Epithelial cell of proximal tubule (primary cell): ENCODE measurements around the gene AHCYL2. TPM values are rescaled to one million over a fixed set of nuclear protein-coding genes. Genes with fewer than 3 reads are reported as not detected.

Experiments used
- DNase-seq: peaks from one replicate; pipeline ENCODE4 v3.0.0-alpha.2; 2011; ENCODE audit warnings: low read depth
- H3K4me3 ChIP-seq: 2 replicates; pipeline ENCODE4 v1.5.1; 2011; ENCODE audit warnings: low read depth, mild to moderate bottlenecking, low read length
- total RNA-seq: library from RNA; depleted of rRNA; stranded (reverse); fragments of >200 nt; gene quantifications from 2 replicates; pipeline ENCODE4 v1.2.3, GENCODE V29; 2015
- TF ChIP-seq, protein P1 (sequence below): conservative IDR thresholded peaks from 2 replicates; pipeline ENCODE4 v1.5.1; 2012; ENCODE audit warnings: low read depth, mild to moderate bottlenecking, low read length

AHCYL2 gene
- total RNA-seq, 1 donor from 2014 or later = 7.0 TPM

DNA sequence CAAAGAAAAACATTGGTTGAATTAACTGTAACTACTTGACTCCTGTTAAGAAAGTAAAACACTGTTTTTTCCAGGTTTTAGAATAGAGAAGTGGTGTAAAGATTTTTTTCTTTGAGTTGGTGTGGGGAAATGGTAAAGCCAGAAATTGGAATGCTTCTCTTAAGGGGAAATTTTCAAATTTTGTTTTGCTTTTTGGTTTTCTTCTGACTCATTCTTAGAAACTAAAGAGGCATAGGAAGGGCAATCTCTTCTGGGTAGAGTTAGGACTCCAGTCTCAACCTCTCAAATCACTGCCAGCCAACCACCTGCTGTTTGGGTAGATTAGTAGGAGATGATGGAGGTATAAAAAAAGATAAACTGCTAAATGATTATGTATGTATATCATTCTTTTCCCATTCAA is 161.7 kb downstream of the AHCYL2 start:
- H3K4me3 ChIP-seq = no peak overlapping the region
- TF ChIP-seq, protein P1, sequence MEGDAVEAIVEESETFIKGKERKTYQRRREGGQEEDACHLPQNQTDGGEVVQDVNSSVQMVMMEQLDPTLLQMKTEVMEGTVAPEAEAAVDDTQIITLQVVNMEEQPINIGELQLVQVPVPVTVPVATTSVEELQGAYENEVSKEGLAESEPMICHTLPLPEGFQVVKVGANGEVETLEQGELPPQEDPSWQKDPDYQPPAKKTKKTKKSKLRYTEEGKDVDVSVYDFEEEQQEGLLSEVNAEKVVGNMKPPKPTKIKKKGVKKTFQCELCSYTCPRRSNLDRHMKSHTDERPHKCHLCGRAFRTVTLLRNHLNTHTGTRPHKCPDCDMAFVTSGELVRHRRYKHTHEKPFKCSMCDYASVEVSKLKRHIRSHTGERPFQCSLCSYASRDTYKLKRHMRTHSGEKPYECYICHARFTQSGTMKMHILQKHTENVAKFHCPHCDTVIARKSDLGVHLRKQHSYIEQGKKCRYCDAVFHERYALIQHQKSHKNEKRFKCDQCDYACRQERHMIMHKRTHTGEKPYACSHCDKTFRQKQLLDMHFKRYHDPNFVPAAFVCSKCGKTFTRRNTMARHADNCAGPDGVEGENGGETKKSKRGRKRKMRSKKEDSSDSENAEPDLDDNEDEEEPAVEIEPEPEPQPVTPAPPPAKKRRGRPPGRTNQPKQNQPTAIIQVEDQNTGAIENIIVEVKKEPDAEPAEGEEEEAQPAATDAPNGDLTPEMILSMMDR = no peak
- no peak for DNase-seq

DNA sequence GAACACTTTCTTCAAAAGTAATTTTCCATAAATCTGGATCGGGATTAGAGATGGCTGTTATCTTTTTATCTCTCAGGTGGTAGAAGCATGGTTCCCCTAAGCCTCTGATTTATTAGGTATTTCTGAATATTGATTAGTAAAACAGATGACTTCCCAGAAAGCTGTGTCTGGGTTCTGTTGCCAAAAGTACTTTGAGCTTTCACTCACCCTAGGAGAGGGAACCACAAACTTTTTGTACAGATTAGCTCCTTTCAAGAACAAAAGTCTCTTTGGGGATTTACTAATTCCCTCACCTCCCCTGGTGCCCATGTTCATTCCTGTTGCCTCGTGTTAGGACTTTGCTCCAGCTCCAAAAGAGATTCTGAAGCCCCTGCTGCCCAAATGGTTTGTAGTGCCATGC is 162.7 kb downstream of the AHCYL2 start:
- DNase-seq = no peak
- TF ChIP-seq, protein P1 = no peak
- H3K4me3 ChIP-seq = no peak overlapping the region

DNA sequence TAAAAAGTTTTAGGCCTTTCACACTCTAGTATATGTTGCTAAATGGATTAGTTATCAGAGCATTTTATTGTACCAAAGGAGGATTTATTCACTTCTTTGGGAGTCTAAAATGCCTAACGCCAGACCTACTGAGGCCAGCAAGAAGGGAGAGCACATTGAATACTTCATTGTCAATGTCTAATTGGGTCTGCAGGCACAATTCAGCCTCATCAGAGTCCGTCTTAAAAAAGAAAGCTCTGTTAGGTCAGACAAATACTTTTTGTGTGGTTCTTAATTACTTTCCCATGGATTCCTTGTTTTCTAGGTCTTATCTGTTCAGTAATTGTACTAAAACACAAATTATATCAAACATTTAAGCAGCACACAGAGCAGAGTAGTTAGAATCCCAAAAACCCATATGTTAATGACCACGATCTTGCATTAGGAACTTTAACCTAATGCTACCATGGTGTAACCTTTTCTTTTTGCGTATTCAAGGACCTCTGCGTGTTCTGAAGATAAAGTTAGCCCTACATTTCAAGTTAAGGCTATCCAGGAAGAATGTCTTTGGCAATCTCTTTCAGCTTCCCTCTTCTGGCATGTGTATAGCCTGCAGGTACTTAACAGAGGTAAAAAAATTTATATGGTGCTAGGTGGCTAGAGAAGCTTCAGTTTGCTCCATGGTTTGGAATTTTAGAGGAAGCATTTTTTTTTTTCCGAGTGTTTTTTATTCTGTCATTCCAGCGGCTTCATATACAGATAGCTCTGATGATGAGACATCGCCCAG is 163.7 kb downstream of the AHCYL2 start:
- H3K4me3 ChIP-seq = no peak overlapping the region
- no peak for DNase-seq
- TF ChIP-seq, protein P1 = no peak

DNA sequence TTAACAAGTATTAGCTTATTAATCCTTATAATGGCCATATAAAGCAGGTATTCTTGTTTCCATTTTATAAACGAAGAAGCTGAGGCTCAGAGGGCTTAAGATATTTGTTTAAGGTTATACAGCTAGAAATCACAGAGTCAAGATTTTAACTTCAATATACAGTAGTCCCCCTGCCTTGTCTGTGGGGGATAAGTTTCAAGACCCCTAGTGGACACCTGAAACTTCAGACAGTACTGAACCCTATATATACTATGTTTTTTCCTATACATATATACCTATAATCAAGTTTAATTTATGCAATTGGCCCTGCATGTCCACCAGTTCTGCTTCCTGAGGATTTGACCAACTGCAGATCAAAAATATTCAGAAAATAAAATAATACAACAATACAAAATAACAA is 165.0 kb downstream of the AHCYL2 start:
- no peak for DNase-seq
- TF ChIP-seq, protein P1 = peak; percentile 19
- no peak overlapping the region for H3K4me3 ChIP-seq

DNA sequence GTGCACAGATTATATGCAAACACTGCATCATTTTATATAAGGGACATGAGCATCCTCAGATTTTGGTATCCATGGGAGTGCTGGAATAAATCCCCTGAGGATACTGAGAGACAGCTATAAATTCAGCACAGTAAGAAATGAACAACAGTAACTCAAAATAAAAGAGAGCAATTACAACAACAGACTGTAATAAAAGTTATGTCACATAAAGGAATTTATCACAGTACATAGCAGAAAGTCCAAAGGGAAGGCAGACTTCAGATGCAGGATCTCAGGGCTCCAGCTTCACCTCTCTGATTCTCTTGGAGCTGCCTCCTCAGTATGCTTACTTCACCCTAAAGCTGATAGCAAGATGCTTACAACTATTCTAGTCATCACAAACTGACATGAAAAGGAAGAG is 165.5 kb downstream of the AHCYL2 start:
- no peak for DNase-seq
- TF ChIP-seq, protein P1 = no peak
- no peak overlapping the region for H3K4me3 ChIP-seq

DNA sequence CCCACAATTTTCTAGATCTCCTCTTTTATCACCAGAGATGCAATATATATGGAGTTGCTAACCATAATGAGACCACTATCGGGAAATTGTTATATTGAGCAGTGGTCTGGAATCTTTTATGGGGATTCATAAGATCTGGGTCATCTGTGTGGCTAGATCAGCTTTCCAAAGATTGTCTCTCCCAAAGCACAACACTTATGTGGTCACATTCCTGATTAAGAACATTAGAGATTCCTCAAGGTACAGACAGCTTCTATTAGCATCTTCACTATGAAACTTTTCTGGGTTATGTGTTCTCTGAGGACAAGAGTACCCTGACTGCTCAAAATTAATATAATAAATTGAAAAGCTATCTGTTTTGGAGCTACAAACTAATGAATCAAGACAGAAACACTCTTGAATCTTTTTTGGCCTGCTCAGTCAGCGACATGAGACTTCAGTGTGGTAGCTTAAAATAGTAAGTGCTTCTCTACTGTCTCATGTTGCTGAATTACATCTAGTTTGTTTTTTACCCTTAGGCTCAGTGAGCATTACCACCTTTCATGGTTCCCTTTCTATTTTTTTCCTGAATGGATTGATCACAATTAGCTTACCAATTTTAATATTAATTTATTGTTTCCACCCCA is 166.8 kb downstream of the AHCYL2 start:
- H3K4me3 ChIP-seq = no peak overlapping the region
- DNase-seq = no peak
- TF ChIP-seq, protein P1 = no peak
